ENCODE measurements around the gene CCND2.
"Not testable (repeated sequence)": the region's sequence is repeated elsewhere in the genome, so short reads cannot be mapped to it uniquely, and the experiment has no call there.

CCND2 gene

DNA sequence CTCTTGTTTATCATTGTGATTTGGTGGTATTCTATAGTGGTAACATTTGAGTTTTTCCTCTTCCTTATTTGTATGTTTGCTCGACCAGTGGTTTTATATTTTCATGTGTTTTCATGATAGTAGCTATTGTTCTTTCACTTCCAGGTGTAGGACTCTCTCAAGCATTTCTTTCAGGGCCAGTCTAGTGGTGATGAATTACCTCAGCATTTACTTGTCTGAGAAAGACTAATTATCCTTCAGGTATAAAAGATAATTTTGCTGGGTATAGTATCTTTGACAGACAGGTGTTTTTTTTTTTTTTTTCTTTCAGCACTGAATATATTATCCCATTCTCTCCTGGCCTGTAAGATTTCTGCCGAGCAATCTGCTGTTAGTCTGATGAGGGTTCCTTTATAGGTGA, 35.0 kb upstream of the CCND2 start:
- TF ChIP-seq, protein P1, sequence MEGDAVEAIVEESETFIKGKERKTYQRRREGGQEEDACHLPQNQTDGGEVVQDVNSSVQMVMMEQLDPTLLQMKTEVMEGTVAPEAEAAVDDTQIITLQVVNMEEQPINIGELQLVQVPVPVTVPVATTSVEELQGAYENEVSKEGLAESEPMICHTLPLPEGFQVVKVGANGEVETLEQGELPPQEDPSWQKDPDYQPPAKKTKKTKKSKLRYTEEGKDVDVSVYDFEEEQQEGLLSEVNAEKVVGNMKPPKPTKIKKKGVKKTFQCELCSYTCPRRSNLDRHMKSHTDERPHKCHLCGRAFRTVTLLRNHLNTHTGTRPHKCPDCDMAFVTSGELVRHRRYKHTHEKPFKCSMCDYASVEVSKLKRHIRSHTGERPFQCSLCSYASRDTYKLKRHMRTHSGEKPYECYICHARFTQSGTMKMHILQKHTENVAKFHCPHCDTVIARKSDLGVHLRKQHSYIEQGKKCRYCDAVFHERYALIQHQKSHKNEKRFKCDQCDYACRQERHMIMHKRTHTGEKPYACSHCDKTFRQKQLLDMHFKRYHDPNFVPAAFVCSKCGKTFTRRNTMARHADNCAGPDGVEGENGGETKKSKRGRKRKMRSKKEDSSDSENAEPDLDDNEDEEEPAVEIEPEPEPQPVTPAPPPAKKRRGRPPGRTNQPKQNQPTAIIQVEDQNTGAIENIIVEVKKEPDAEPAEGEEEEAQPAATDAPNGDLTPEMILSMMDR (IDR thresholded peaks at IDR 0.05; ENCODE audit: low read depth, low read length): no peak
- H3K4me3 ChIP-seq (replicated peaks in 1 of 2; ENCODE audit: low read depth in 2 of 2, low read length in 2 of 2): no peak overlapping the region
- no peak for DNase-seq (ENCODE audit: low read depth in 2 of 2)

DNA sequence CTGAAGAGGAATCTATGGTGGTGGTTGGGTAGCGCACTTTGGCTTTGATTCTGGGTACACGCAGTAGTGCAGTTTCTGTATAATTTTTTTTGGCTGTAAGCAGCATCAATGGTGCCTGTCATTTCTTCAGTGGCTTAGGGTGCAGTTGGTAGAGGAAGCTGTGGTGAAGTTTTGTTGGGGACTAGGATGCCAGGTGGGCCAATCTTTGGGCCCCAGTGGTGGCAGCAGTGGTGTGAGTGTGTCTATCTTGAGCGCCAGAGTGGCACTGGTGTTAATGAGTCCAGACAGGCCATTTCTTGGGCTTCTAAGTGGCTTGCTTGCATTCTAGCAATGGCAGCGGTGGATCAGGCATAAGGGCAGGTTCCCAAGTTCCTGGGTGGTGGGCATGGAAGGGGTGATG, 33.8 kb upstream of the CCND2 start:
- TF ChIP-seq, protein P1 (IDR thresholded peaks at IDR 0.05; ENCODE audit: low read depth, low read length): no peak
- DNase-seq (ENCODE audit: low read depth in 2 of 2): no peak

DNA sequence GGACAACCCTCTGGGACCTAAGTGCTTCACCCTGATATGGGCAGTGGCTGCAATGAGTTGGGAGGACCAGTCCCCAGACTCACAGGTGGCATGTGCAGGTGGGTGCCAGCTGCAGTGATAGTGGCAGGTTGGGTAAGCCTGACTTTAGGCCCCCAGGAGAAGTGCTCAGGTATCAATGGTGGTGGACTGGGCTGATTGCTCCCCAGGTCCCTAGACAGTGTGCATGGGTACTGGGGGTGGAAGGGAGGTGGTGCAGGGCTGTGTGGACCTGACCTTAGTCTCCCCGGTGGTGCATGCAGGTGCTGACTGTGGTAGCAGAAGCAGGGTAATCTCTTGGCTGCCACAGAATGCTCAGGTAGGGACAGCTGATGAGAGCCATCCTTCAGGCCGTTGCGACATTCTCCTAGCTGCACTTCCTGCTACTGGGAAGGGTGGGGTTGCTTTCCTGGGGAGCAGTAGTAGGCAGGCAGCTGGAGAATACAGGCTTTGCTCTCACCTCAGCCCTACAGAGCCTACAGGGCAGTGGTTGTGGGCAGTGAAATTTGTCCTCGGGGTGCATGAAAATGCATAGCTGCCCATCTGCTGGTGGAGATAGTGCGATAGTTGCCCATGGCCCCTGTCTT, 33.3 kb upstream of the CCND2 start:
- H3K4me3 ChIP-seq (replicated peaks in 1 of 2; ENCODE audit: low read depth in 2 of 2, low read length in 2 of 2): no peak overlapping the region
- no peak for DNase-seq (ENCODE audit: low read depth in 2 of 2)
- TF ChIP-seq, protein P1 (IDR thresholded peaks at IDR 0.05; ENCODE audit: low read depth, low read length): no peak

More for the DNA sequence above, 33.8 kb upstream of the CCND2 start:
- H3K4me3 ChIP-seq (replicated peaks in 1 of 2; ENCODE audit: low read depth in 2 of 2, low read length in 2 of 2): no peak overlapping the region

DNA sequence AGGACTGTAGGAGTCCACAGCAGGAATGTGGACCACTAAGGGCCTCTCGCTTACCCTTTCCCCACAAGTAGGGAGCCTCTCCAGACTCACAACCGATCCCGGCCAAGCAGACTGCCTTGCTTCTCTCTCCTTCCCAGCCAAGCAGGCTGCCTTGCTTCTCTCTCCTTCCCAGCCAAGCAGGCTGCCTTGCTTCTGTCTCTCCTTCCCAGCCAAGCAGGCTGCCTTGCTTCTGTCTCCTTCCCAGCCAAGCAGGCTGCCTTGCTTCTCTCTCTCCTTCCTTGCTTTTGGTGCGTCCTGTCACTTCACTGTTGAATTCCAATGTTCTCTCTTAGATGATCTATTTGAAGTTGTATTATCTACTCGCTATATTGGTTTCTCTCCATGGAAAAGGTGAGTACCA, 32.6 kb upstream of the CCND2 start:
- no peak for DNase-seq (ENCODE audit: low read depth in 2 of 2)
- no peak overlapping the region for H3K4me3 ChIP-seq (replicated peaks in 1 of 2; ENCODE audit: low read depth in 2 of 2, low read length in 2 of 2)
- TF ChIP-seq, protein P1 (IDR thresholded peaks at IDR 0.05; ENCODE audit: low read depth, low read length): no peak

DNA sequence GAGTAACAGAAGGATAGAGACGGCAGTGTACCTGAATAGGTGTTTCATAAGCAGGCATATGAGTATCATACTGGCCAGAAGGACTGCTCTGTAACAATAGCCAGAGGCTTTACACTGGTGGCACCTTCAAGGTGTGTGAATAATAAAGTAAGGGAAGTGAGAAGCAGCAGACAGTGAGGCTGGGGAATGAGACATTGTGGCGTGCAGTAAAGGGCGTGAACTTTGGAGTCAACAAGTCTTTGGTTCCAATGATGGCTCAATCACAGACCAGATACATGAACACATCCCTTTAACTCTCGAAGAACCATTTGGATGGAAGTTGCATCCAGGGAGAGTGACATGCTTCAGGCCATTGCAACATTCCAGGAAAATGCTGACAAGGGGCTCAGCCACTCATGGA, 32.0 kb upstream of the CCND2 start:
- no peak overlapping the region for H3K4me3 ChIP-seq (replicated peaks in 1 of 2; ENCODE audit: low read depth in 2 of 2, low read length in 2 of 2)
- no peak for DNase-seq (ENCODE audit: low read depth in 2 of 2)
- TF ChIP-seq, protein P1 (IDR thresholded peaks at IDR 0.05; ENCODE audit: low read depth, low read length): no peak

DNA sequence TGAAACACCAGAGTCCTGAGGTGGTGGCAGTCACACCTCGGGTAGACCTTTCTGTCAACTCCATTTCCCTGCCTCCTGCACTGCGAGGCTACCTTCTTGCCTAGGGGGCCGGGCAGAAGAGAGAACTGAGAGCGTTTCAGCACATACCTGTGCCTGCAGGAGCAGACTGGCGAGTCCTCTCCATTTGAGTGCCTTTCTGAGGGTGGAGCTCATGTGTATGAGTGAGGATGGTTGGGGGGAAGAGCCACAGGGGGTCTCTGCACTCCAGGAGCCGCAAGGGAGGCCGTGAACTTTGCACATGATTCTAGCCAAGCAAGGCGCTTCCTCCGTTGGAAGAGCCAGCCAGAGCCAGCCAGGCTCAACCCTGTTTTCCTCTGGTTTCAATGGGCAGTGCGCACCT, 31.0 kb upstream of the CCND2 start:
- TF ChIP-seq, protein P1 (IDR thresholded peaks at IDR 0.05; ENCODE audit: low read depth, low read length): no peak
- DNase-seq (ENCODE audit: low read depth in 2 of 2): no peak
- H3K4me3 ChIP-seq (replicated peaks in 1 of 2; ENCODE audit: low read depth in 2 of 2, low read length in 2 of 2): no peak overlapping the region

DNA sequence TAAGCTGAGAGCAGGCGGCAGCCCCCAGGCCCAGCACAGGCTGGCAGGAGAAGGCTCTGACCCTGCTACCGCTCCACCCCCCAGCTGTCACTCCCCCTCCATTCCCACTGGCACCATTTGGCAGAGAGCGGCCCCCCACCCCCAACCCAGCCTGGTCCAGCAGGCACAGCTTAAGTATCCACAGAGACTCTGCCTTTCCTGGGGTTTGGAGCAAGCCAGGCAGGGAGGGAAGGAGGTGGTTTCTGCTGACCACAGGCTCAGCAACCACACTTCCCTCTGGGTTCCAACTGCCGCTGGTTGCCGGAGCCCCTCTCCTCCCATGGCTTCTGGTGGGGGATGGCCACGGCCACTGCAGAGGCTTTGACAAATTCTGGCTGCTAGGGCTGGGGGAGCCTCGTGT, 30.5 kb upstream of the CCND2 start:
- H3K4me3 ChIP-seq (replicated peaks in 1 of 2; ENCODE audit: low read depth in 2 of 2, low read length in 2 of 2): no peak overlapping the region
- TF ChIP-seq, protein P1 (IDR thresholded peaks at IDR 0.05; ENCODE audit: low read depth, low read length): no peak
- DNase-seq (ENCODE audit: low read depth in 2 of 2): no peak

DNA sequence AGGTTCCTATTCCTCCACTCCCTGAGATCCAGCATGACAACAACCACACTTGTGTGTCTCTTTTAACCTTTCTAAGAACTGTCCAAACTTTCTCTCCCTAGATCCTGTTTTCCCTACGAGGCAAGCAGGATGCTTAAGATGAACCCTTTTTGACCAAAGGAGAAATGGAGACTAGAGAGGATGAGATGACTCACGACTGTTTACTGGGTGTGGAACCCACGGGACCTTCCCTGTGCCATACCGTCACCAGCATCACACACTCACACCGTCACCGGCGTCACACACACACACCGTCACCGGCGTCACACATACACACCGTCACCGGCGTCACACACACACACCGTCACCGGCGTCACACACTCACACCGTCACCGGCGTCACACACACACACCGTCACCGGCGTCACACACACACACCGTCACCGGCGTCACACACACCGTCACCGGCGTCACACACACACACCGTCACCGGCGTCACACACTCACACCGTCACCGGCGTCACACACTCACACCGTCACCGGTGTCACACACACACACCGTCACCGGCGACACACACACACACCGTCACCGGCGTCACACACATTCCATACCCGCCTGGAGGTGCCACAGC, 30.0 kb upstream of the CCND2 start:
- H3K4me3 ChIP-seq (replicated peaks in 1 of 2; ENCODE audit: low read depth in 2 of 2, low read length in 2 of 2); DNase-seq (ENCODE audit: low read depth in 2 of 2): not testable (repeated sequence)

Data from cardiac fibroblast (primary cell).